H1 (cell line): ENCODE data around the gene PTPRF. TPM values are rescaled to one million over a fixed set of nuclear protein-coding genes. Genes with fewer than 3 reads are reported as not detected.

ENCODE experiments used
- EGR1 ChIP-seq: IDR thresholded peaks from 2 replicates; pipeline ENCODE4 v1.6.1; 2011; ENCODE audit warnings: low read depth, low read length, borderline replicate concordance
- polyA plus RNA-seq, 7 experiments: library from polyadenylated mRNA; depleted of rRNA in 3 of 7; stranded (reverse) in 5 of 7; unstranded in 2 of 7; fragments of >200 nt in 5 of 7; fragments of 200-250 nt in 2 of 7; gene quantifications; 1 replicate in 5 of 7; 2 replicates in 1 of 7; 4 replicates in 1 of 7; pipeline versions ENCODE4 v1.2.1 to v1.2.3, GENCODE V29; 2011 to 2013; ENCODE audit warnings: missing spikeins in 2 of 7, mixed read lengths in 2 of 7
- total RNA-seq: library from RNA; stranded (reverse); fragmentation: NEBNext Ultra II Directional; extraction: Animal tissue kit (Norgen Biotek cat#: 25700); gene quantifications from 2 replicates; pipeline ENCODE4 v1.2.1, GENCODE V29; 2021
- TF ChIP-seq, protein P1 (sequence below): IDR thresholded peaks from 2 replicates; pipeline ENCODE4 v1.6.1; 2011; ENCODE audit warnings: low read length, improper control_type of control experiment

PTPRF gene
- total and polyA plus RNA-seq, 2 of the 8 experiments (the other 6 are each of a cell fraction or from before 2014, with no cell fraction given) = 136 to 231 TPM

GRCh38 chr1:43505077-43505780 is 25.5 kb upstream of the PTPRF start (continued):
- TF ChIP-seq, protein P1, sequence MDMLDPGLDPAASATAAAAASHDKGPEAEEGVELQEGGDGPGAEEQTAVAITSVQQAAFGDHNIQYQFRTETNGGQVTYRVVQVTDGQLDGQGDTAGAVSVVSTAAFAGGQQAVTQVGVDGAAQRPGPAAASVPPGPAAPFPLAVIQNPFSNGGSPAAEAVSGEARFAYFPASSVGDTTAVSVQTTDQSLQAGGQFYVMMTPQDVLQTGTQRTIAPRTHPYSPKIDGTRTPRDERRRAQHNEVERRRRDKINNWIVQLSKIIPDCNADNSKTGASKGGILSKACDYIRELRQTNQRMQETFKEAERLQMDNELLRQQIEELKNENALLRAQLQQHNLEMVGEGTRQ = no peak
- no peak for TF ChIP-seq EGR1
- TF ChIP-seq, all 59 proteins: peak for 0
